Measurements from ENCODE around the gene PHLDA1.

DNA sequence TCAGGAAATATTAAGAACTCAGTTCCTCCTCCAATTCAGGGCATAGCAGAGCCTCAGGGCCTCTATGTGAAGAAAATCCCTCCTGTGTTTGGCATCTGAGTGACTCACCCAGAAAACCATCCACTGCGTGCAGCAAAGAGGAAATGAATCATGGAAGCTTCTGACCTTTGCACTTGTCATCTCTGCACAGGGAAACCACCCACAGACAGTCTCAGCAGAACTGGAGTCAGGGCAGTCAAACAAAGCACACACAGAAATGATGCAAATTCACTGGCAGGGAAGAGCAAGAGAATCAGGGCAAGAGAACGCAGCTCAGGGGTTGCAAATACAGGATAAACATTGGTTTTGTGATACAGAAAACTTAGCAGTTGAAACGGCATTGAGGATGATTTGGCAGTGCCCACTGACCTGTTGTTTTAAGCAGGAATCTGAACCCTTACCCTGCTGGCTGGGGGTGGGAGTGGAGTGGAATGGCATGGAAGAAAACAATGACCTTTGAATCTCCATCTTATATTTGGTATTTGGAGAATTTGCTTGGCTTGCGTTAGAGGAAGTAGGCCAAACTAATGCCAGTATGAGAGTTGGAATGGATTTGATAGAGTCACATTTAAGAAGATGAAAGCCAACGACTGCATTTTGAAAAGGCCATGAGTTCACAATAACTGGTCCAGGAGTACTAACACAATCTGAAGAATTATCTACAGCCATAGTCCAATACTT, 53.5 kb downstream of the PHLDA1 start:
- TF ChIP-seq CTCF (optimal IDR thresholded peaks at IDR 0.05 in 1 of 3, IDR thresholded peaks at IDR 0.05 in 1 of 3, conservative IDR thresholded peaks at IDR 0.05 in 1 of 3; ENCODE audit: extremely low read depth in 1 of 3, insufficient read depth in 2 of 3, low read length in 3 of 3), result no peak
- no peak for TF ChIP-seq EZH2 (IDR thresholded peaks at IDR 0.05; ENCODE audit: low read length)

Measured in keratinocyte (primary cell).